WTC11 (cell line): ENCODE data around the gene NUAK2. TPM values are rescaled to one million over a fixed set of nuclear protein-coding genes. Genes with fewer than 3 reads are reported as not detected.

Source experiments
- ATAC-seq: fragments of 200-7000 bp; cut with Tn5 transposase; 2 replicates; pipeline ENCODE4 v1.10.0; 2021; ENCODE audit warnings: mild to moderate bottlenecking, moderate library complexity
- CTCF ChIA-PET: fragments of 300-600 bp; sonication (Branson Sonifier 250); formaldehyde crosslinking; loops from one replicate; lab custom pipeline; 2021; ENCODE audit warnings: antibody characterized with exemption; lab: Charles Lee
- POLR2A ChIA-PET: fragments of 350-600 bp; sonication (Branson Sonifier 250); formaldehyde crosslinking; loops from one replicate; lab custom pipeline; 2021; ENCODE audit warnings: antibody characterized with exemption; lab: Charles Lee
- DNase-seq: peaks from one replicate; pipeline ENCODE4 v3.0.0; 2021; ENCODE audit warnings: low spot score
- H3K27ac Mint-ChIP-seq: 2 replicates; pipeline ENCODE4 v1.8.0; 2021; ENCODE audit warnings: mixed read lengths
- H3K27me3 Mint-ChIP-seq: 2 replicates; pipeline ENCODE4 v1.8.0; 2021; ENCODE audit warnings: low read depth, mild to moderate bottlenecking, moderate library complexity, mixed read lengths
- H3K36me3 Mint-ChIP-seq: 2 replicates; pipeline ENCODE4 v1.8.0; 2021; ENCODE audit warnings: mixed read lengths
- H3K4me1 Mint-ChIP-seq: 2 replicates; pipeline ENCODE4 v1.8.0; 2022; ENCODE audit warnings: mixed read lengths
- H3K4me3 Mint-ChIP-seq: 2 replicates; pipeline ENCODE4 v1.8.0; 2021; ENCODE audit warnings: mild to moderate bottlenecking, moderate library complexity, mixed read lengths
- H3K9me3 Mint-ChIP-seq: 2 replicates; pipeline ENCODE4 v1.8.0; 2021; ENCODE audit warnings: mixed read lengths
- ELF4 ChIP-seq: sonication (generic); formaldehyde crosslinking; IDR thresholded peaks from 2 replicates; pipeline ENCODE4 v1.8.1; 2022; ENCODE audit warnings: low read depth, mild to moderate bottlenecking, moderate library complexity, missing genetic modification reagents
- ETV6 ChIP-seq: sonication (generic); formaldehyde crosslinking; IDR thresholded peaks from 2 replicates; pipeline ENCODE4 v1.8.1; 2022; ENCODE audit warnings: mild to moderate bottlenecking, missing genetic modification reagents
- GABPB1 ChIP-seq: sonication (generic); formaldehyde crosslinking; IDR thresholded peaks from 2 replicates; pipeline ENCODE4 v1.8.1; 2023; ENCODE audit warnings: mild to moderate bottlenecking, missing genetic modification reagents
- GTF2I ChIP-seq: fragments of 250-450 bp; sonication (Bioruptor Pico); conservative IDR thresholded peaks from 2 replicates; pipeline ENCODE4 v1.4.0; 2021; ENCODE audit warnings: mild to moderate bottlenecking
- JAZF1 ChIP-seq: fragments of 250-450 bp; sonication (Bioruptor Pico); IDR thresholded peaks from 2 replicates; pipeline ENCODE4 v1.9.0; 2021; ENCODE audit warnings: moderate library complexity, mild to moderate bottlenecking, inconsistent platforms
- KAT7 ChIP-seq: sonication (generic); formaldehyde crosslinking; IDR thresholded peaks from 2 replicates; pipeline ENCODE4 v1.8.1; 2023; ENCODE audit warnings: missing genetic modification reagents, mild to moderate bottlenecking, borderline replicate concordance
- MYBL2 ChIP-seq: sonication (generic); formaldehyde crosslinking; IDR thresholded peaks from 2 replicates; pipeline ENCODE4 v1.8.1; 2023; ENCODE audit warnings: mild to moderate bottlenecking, moderate library complexity, missing genetic modification reagents
- NFYB ChIP-seq: sonication (generic); formaldehyde crosslinking; conservative IDR thresholded peaks from 2 replicates; pipeline ENCODE4 v1.8.0; 2022; ENCODE audit warnings: low read depth, missing genetic modification reagents
- PRRX2 ChIP-seq: fragments of 250-450 bp; sonication (Bioruptor Pico); IDR thresholded peaks from 2 replicates; pipeline ENCODE4 v1.8.0; 2021; ENCODE audit warnings: mild to moderate bottlenecking
- RORB ChIP-seq: fragments of 250-450 bp; sonication (Bioruptor Pico); IDR thresholded peaks from 2 replicates; pipeline ENCODE4 v1.9.0; 2021; ENCODE audit warnings: mild to moderate bottlenecking
- SMAD4 ChIP-seq: sonication (generic); formaldehyde crosslinking; IDR thresholded peaks from 2 replicates; pipeline ENCODE4 v1.8.0; 2022; ENCODE audit warnings: mild to moderate bottlenecking, missing genetic modification reagents
- ZBTB21 ChIP-seq: sonication (generic); formaldehyde crosslinking; IDR thresholded peaks from 2 replicates; pipeline ENCODE4 v1.8.1; 2023; ENCODE audit warnings: mild to moderate bottlenecking, missing genetic modification reagents, borderline replicate concordance
- ZNF138 ChIP-seq: sonication (generic); formaldehyde crosslinking; conservative IDR thresholded peaks from 2 replicates; pipeline ENCODE4 v1.8.1; 2022; ENCODE audit warnings: mild to moderate bottlenecking, moderate library complexity, missing genetic modification reagents
- ZNF263 ChIP-seq: sonication (generic); formaldehyde crosslinking; IDR thresholded peaks from 2 replicates; pipeline ENCODE4 v1.8.1; 2022; ENCODE audit warnings: low read depth, mild to moderate bottlenecking, moderate library complexity, missing genetic modification reagents
- ZNF423 ChIP-seq: fragments of 250-450 bp; sonication (Bioruptor Pico); IDR thresholded peaks from 2 replicates; pipeline ENCODE4 v2.1.2; 2022; ENCODE audit warnings: mild to moderate bottlenecking, moderate library complexity
- total RNA-seq: library from RNA; stranded (reverse); gene quantifications from 3 replicates; pipeline ENCODE4 v1.2.3, GENCODE V29; 2021
- TF ChIP-seq, protein P1 (sequence below): sonication (generic); formaldehyde crosslinking; IDR thresholded peaks from 2 replicates; pipeline ENCODE4 v1.8.1; 2022; ENCODE audit warnings: missing genetic modification reagents, borderline replicate concordance
- TF ChIP-seq, protein P2 (sequence below): sonication (generic); formaldehyde crosslinking; IDR thresholded peaks from 2 replicates; pipeline ENCODE4 v1.8.1; 2022; ENCODE audit warnings: low read depth, mild to moderate bottlenecking, moderate library complexity, missing genetic modification reagents, borderline replicate concordance
- TF ChIP-seq, protein P3 (sequence below): sonication (generic); formaldehyde crosslinking; IDR thresholded peaks from 2 replicates; pipeline ENCODE4 v1.8.1; 2023; ENCODE audit warnings: mild to moderate bottlenecking, missing genetic modification reagents
- TF ChIP-seq, protein P4 (sequence below): sonication (generic); formaldehyde crosslinking; IDR thresholded peaks from 2 replicates; pipeline ENCODE4 v1.8.1; 2022; ENCODE audit warnings: mild to moderate bottlenecking, missing genetic modification reagents, moderate library complexity, borderline replicate concordance
- TF ChIP-seq, protein P5 (sequence below): fragments of 250-450 bp; sonication (Bioruptor Pico); IDR thresholded peaks from 2 replicates; pipeline ENCODE4 v1.9.0; 2021; ENCODE audit warnings: mild to moderate bottlenecking
- TF ChIP-seq, protein P6 (sequence below): fragments of 250-450 bp; sonication (Bioruptor Pico); IDR thresholded peaks from 2 replicates; pipeline ENCODE4 v1.9.0; 2021; ENCODE audit warnings: mild to moderate bottlenecking, borderline replicate concordance
- TF ChIP-seq, protein P7 (sequence below): sonication (generic); formaldehyde crosslinking; IDR thresholded peaks from 2 replicates; pipeline ENCODE4 v1.8.0; 2022; ENCODE audit warnings: mild to moderate bottlenecking, missing genetic modification reagents
- TF ChIP-seq, protein P8 (sequence below): sonication (generic); formaldehyde crosslinking; IDR thresholded peaks from 2 replicates; pipeline ENCODE4 v1.8.1; 2023; ENCODE audit warnings: mild to moderate bottlenecking, missing genetic modification reagents, moderate library complexity

The NUAK2 gene
- total RNA-seq, 1 experiment from 2014 or later = 8.7 TPM

DNA sequence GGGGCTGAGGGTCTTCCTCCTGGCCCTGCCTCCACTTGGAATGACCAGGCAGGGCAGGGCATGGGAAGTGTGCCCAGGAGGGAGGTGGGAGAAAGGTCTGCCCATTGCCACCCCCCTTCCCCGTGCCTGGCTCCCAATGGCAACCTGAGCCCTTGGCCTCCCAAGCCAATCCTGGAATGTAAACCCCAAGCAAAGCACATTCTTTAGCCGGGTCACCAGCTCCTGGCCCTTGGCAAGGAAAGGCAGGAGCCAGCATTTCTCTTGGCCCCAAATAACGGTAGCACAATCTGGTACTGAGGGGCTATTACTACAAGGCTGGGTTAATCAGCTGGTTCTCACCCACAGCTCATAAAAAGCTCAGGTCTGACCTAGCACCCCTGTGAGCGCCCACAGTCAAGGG is 6.9 kb upstream of the NUAK2 start (continued):
- TF ChIP-seq, protein P1, sequence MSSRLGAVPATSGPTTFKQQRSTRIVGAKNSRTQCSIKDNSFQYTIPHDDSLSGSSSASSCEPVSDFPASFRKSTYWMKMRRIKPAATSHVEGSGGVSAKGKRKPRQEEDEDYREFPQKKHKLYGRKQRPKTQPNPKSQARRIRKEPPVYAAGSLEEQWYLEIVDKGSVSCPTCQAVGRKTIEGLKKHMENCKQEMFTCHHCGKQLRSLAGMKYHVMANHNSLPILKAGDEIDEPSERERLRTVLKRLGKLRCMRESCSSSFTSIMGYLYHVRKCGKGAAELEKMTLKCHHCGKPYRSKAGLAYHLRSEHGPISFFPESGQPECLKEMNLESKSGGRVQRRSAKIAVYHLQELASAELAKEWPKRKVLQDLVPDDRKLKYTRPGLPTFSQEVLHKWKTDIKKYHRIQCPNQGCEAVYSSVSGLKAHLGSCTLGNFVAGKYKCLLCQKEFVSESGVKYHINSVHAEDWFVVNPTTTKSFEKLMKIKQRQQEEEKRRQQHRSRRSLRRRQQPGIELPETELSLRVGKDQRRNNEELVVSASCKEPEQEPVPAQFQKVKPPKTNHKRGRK = no peak
- TF ChIP-seq ZBTB21 (CRISPR knock-in tag) (no peak), RORB (CRISPR knock-in tag) (no peak)
- TF ChIP-seq, protein P2, sequence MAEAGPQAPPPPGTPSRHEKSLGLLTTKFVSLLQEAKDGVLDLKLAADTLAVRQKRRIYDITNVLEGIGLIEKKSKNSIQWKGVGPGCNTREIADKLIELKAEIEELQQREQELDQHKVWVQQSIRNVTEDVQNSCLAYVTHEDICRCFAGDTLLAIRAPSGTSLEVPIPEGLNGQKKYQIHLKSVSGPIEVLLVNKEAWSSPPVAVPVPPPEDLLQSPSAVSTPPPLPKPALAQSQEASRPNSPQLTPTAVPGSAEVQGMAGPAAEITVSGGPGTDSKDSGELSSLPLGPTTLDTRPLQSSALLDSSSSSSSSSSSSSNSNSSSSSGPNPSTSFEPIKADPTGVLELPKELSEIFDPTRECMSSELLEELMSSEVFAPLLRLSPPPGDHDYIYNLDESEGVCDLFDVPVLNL (CRISPR knock-in tag) = no peak

DNA sequence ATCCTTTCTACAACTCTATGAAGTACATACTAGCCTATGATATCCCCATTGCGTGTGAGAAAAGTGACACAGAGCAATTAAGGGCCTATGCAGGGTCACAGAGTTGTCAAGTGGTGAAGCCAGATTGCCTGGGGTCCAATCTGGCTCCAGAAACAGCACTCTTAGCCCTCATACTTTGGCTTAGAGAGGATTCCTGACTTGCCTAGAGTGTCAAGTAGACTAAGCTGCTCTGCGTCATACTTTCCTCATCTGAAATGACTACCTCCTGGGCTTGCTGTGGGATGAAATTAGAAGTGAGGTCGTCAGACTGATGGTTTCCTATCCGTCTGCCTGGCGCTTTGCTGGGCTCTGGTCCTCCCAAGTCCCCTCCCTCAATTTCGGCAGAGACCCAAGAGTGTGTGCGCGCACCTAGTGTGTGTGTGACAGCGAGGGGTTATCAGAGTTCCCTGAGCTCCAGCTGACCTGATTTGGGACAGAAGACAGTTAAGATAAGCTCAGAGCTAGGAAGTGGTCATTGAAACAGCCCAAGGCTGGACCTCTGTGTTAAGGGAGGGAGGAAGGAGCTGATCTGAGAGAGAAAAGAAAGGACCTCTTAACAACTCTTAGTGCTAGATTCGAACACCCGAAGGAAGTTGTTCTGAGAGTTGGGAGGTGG is 5.4 kb upstream of the NUAK2 start:
- no peaks in the 10 kb centered on the region for H3K9me3 Mint-ChIP-seq
- POLR2A ChIA-PET = no interaction called here
- peaks cover 18% of the 10 kb centered on the region for H3K4me1 Mint-ChIP-seq
- TF ChIP-seq MYBL2 (CRISPR knock-in tag) (no peak), KAT7 (CRISPR knock-in tag) (no peak), SMAD4 (no peak), NFYB (CRISPR knock-in tag) (no peak), GABPB1 (CRISPR knock-in tag) (no peak), ETV6 (CRISPR knock-in tag) (no peak), GTF2I (CRISPR knock-in tag) (no peak), JAZF1 (CRISPR knock-in tag) (no peak), ELF4 (CRISPR knock-in tag) (no peak), RORB (CRISPR knock-in tag) (no peak), ZNF423 (no peak), PRRX2 (CRISPR knock-in tag) (no peak), ZNF138 (CRISPR knock-in tag) (no peak), ZNF263 (CRISPR knock-in tag) (no peak)
- TF ChIP-seq, protein P3, sequence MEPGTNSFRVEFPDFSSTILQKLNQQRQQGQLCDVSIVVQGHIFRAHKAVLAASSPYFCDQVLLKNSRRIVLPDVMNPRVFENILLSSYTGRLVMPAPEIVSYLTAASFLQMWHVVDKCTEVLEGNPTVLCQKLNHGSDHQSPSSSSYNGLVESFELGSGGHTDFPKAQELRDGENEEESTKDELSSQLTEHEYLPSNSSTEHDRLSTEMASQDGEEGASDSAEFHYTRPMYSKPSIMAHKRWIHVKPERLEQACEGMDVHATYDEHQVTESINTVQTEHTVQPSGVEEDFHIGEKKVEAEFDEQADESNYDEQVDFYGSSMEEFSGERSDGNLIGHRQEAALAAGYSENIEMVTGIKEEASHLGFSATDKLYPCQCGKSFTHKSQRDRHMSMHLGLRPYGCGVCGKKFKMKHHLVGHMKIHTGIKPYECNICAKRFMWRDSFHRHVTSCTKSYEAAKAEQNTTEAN (CRISPR knock-in tag) = no peak
- TF ChIP-seq, protein P4, sequence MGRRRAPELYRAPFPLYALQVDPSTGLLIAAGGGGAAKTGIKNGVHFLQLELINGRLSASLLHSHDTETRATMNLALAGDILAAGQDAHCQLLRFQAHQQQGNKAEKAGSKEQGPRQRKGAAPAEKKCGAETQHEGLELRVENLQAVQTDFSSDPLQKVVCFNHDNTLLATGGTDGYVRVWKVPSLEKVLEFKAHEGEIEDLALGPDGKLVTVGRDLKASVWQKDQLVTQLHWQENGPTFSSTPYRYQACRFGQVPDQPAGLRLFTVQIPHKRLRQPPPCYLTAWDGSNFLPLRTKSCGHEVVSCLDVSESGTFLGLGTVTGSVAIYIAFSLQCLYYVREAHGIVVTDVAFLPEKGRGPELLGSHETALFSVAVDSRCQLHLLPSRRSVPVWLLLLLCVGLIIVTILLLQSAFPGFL = no peak
- TF ChIP-seq, protein P5, sequence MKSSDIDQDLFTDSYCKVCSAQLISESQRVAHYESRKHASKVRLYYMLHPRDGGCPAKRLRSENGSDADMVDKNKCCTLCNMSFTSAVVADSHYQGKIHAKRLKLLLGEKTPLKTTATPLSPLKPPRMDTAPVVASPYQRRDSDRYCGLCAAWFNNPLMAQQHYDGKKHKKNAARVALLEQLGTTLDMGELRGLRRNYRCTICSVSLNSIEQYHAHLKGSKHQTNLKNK (CRISPR knock-in tag) = no peak
- TF ChIP-seq, protein P6, sequence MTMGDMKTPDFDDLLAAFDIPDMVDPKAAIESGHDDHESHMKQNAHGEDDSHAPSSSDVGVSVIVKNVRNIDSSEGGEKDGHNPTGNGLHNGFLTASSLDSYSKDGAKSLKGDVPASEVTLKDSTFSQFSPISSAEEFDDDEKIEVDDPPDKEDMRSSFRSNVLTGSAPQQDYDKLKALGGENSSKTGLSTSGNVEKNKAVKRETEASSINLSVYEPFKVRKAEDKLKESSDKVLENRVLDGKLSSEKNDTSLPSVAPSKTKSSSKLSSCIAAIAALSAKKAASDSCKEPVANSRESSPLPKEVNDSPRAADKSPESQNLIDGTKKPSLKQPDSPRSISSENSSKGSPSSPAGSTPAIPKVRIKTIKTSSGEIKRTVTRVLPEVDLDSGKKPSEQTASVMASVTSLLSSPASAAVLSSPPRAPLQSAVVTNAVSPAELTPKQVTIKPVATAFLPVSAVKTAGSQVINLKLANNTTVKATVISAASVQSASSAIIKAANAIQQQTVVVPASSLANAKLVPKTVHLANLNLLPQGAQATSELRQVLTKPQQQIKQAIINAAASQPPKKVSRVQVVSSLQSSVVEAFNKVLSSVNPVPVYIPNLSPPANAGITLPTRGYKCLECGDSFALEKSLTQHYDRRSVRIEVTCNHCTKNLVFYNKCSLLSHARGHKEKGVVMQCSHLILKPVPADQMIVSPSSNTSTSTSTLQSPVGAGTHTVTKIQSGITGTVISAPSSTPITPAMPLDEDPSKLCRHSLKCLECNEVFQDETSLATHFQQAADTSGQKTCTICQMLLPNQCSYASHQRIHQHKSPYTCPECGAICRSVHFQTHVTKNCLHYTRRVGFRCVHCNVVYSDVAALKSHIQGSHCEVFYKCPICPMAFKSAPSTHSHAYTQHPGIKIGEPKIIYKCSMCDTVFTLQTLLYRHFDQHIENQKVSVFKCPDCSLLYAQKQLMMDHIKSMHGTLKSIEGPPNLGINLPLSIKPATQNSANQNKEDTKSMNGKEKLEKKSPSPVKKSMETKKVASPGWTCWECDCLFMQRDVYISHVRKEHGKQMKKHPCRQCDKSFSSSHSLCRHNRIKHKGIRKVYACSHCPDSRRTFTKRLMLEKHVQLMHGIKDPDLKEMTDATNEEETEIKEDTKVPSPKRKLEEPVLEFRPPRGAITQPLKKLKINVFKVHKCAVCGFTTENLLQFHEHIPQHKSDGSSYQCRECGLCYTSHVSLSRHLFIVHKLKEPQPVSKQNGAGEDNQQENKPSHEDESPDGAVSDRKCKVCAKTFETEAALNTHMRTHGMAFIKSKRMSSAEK (CRISPR knock-in tag) = no peak
- TF ChIP-seq, protein P7, sequence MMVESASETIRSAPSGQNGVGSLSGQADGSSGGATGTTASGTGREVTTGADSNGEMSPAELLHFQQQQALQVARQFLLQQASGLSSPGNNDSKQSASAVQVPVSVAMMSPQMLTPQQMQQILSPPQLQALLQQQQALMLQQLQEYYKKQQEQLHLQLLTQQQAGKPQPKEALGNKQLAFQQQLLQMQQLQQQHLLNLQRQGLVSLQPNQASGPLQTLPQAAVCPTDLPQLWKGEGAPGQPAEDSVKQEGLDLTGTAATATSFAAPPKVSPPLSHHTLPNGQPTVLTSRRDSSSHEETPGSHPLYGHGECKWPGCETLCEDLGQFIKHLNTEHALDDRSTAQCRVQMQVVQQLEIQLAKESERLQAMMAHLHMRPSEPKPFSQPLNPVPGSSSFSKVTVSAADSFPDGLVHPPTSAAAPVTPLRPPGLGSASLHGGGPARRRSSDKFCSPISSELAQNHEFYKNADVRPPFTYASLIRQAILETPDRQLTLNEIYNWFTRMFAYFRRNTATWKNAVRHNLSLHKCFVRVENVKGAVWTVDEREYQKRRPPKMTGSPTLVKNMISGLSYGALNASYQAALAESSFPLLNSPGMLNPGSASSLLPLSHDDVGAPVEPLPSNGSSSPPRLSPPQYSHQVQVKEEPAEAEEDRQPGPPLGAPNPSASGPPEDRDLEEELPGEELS (CRISPR knock-in tag) = no peak
- TF ChIP-seq, protein P8, sequence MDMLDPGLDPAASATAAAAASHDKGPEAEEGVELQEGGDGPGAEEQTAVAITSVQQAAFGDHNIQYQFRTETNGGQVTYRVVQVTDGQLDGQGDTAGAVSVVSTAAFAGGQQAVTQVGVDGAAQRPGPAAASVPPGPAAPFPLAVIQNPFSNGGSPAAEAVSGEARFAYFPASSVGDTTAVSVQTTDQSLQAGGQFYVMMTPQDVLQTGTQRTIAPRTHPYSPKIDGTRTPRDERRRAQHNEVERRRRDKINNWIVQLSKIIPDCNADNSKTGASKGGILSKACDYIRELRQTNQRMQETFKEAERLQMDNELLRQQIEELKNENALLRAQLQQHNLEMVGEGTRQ = no peak
- TF ChIP-seq, all 79 proteins: peak for 0
- CTCF ChIA-PET = interaction anchor here (1.0 to 13.8 kb wide), 5 partner anchors 9 to 97 kb away, joined by 3 to 684 read pairs (median 43); no protein-coding TSS in a partner anchor
- Mint-ChIP-seq H3K36me3 (no peaks in the 10 kb centered on the region), H3K4me3 (no peak overlapping the region), H3K27me3 (peaks cover 17% of the 10 kb centered on the region), H3K27ac (no peak overlapping the region)
- DNase-seq = no peak
- no peak for ATAC-seq
